Thyroid gland (tissue), 4 donors: ENCODE measurements around the gene BCL2.

Experiments used
- CTCF ChIP-seq, 6 experiments: fragments of 200-600 bp in 3 of 6; fragments of 450-650 bp in 3 of 6; sonication (generic) in 3 of 6; IDR thresholded peaks; one replicate each; pipeline ENCODE4 v1.5.1; 2016 to 2019; ENCODE audit warnings: antibody characterized with exemption in 6 of 6, mild to moderate bottlenecking in 2 of 6, inconsistent platforms in 1 of 6, moderate library complexity in 1 of 6
- POLR2A ChIP-seq, 2 donors: fragments of 450-650 bp; IDR thresholded peaks; one replicate each; pipeline ENCODE4 v1.6.1; 2017; ENCODE audit warnings: antibody characterized with exemption in 2 of 2, mild to moderate bottlenecking in 2 of 2, moderate library complexity in 1 of 2

GRCh38 chr18:63162271-63163014 lies 157.1 kb downstream of the BCL2 start:
- TF ChIP-seq CTCF (IDR thresholded peaks at IDR 0.05) (no peak), POLR2A (IDR thresholded peaks at IDR 0.05) (no peak)
